Measurements from ENCODE around the gene ABCB8. TPM values are rescaled to one million over a fixed set of nuclear protein-coding genes. Genes with fewer than 3 reads are reported as not detected.

ABCB8 gene
- polyA plus RNA-seq, 4 donors: 15.5 to 34.4 (median 27.2) TPM

DNA sequence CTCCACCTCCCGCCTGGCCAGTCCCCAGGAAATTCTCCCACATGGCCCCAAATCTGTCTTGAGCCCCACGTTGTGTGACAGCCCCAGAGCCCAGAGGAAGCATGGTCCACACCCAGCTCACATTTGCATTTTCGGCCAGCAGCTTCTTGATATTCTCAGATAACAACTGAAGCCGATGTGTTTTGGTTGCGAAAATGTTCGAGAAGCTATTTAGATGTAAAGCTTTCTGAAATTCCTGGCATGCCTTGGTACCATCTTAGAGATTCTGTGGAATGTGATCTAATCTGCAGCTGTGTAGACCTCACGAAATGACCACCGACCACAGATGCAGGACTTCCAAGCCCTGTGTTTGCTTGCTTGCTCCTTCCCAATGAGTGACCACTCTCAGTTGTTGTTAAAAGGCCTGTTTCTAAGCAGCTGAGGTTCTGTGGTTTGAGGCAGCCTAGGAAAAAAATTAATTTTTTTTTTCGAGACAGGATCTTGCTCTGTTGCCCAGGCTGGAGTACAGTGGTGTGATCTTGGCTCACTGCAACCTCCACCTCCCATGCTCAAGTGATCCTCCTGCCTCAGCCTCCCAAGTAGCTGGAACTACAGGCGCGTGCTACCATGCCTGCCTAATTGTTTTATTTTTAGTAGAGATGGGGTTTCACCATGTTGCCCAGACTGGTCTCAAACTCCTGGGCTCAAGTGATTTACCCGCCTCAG, 40.0 kb downstream of the ABCB8 start:
- DNase-seq (ENCODE audit: low read depth in 4 of 4, low spot score in 2 of 4): no peak

GRCh38 chr7:151069841-151070573, 41.8 kb downstream of the ABCB8 start:
- no peak for DNase-seq (ENCODE audit: low read depth in 4 of 4, low spot score in 2 of 4)

DNA sequence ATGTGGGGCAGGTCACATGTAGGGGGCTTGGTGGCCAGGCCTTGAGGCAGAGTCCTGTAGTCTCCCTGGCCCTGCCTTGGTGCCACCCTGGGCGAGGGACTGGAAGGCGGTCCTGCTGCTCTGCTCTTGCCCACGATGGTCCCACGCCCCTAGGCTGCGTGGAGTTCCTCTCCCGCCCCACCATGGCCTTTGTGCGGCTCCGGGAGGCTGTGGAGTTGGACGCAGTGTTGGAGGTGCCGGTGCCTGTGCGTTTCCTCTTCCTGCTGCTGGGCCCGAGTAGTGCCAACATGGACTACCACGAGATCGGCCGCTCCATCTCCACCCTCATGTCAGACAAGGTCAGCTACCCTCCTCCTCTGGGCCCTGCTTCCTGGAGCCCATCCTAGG, 42.3 kb downstream of the ABCB8 start:
- no peak for DNase-seq (ENCODE audit: low read depth in 4 of 4, low spot score in 2 of 4)

- no peak for DNase-seq (ENCODE audit: low read depth in 4 of 4, low spot score in 2 of 4)
Measured at GRCh38 chr7:151071032-151071866, 43.0 kb downstream of the ABCB8 start.

- DNase-seq (ENCODE audit: low read depth in 4 of 4, low spot score in 2 of 4): no peak
Measured at GRCh38 chr7:151073990-151074389, 45.7 kb downstream of the ABCB8 start.

DNA sequence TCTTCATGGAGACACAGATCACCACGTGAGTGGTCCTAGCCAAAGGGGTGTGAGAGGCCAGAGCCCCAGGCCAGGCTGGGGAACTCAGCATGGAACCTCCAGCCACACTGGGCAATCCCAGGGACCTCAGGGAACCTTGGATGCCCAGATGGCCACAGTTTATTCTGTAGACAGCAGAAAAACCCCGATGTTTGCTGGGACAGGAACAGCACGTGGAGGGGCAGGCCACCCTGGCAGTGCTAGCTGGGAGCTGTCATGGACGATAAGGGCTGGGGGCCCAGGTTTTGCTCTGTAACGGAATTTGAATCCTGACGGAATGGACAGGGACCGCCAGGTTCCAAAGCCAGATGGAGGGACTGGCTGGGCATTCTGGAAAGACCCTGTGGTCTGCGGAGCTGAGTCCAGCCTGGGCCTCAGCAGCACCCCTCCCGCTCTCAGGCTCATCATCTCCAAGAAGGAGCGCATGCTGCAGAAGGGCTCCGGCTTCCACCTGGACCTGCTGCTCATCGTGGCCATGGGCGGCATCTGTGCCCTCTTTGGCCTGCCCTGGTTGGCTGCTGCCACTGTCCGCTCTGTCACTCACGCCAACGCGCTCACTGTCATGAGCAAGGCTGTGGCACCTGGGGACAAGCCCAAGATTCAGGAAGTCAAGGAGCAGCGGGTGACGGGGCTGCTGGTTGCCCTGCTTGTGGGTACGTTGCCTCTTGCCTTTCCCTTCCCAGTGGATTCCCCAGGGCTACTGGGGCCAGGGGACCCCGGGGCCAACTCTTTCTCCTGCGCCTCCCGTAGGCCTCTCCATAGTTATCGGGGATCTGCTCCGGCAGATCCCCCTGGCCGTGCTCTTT, 46.8 kb downstream of the ABCB8 start:
- no peak for DNase-seq (ENCODE audit: low read depth in 4 of 4, low spot score in 2 of 4)

DNA sequence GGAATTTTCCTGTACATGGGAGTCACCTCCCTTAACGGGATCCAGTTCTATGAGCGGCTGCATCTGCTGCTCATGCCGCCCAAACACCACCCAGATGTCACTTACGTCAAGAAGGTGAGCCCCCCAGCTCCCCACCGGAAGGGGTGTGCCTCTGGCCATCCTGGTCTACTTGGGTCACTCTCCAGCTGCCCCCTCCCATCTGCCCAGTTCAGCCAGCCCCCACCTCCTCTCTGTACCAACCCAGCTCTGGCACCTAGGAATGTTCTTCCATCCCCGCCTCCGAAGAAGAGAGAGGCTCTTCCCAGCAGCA, 47.4 kb downstream of the ABCB8 start:
- DNase-seq (ENCODE audit: low read depth in 4 of 4, low spot score in 2 of 4): no peak

DNA sequence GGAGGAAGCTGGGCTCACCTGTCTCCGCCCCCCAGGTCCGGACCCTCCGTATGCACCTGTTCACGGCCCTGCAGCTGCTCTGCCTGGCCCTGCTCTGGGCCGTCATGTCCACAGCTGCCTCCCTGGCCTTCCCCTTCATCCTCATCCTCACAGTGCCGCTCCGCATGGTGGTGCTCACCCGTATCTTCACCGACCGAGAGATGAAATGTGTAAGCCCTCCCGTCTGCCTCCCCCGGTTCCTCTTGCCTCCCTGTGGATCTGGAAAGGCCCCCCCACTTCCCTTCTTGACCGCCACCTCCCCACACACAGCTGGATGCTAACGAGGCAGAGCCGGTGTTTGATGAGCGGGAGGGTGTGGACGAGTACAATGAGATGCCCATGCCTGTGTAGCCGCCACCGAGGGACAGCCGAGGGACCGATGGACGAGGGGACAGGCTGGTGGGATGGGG, 47.8 kb downstream of the ABCB8 start:
- no peak for DNase-seq (ENCODE audit: low read depth in 4 of 4, low spot score in 2 of 4)

GRCh38 chr7:151076863-151077704, 48.8 kb downstream of the ABCB8 start:
- no peak for DNase-seq (ENCODE audit: low read depth in 4 of 4, low spot score in 2 of 4)

DNA sequence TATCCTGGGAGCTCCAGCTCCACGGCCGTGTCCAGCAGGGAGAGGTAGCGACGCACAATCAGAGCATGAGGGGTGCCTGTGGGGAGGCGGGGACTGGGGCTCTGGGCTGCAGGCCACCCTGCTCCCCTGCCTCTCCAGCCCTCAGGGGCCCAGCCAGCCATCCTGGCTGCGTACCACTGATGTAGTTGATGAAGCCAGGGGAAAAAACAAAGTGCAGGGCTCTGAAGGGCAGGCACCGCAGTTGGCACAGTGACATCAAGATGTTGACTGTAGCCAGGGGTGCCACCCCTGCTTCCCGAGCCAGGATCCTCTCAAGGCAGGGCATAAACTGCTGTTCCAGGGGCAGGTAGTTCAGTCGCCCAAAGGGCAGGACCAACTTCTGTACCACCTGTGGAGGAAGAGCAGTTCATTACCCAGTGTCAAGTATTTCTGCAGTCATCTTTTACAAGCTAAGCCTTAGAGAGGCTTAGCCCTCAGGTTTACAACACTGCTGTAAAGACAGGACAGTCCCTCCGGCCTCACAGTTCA, 49.5 kb downstream of the ABCB8 start:
- no peak for DNase-seq (ENCODE audit: low read depth in 4 of 4, low spot score in 2 of 4)

DNA sequence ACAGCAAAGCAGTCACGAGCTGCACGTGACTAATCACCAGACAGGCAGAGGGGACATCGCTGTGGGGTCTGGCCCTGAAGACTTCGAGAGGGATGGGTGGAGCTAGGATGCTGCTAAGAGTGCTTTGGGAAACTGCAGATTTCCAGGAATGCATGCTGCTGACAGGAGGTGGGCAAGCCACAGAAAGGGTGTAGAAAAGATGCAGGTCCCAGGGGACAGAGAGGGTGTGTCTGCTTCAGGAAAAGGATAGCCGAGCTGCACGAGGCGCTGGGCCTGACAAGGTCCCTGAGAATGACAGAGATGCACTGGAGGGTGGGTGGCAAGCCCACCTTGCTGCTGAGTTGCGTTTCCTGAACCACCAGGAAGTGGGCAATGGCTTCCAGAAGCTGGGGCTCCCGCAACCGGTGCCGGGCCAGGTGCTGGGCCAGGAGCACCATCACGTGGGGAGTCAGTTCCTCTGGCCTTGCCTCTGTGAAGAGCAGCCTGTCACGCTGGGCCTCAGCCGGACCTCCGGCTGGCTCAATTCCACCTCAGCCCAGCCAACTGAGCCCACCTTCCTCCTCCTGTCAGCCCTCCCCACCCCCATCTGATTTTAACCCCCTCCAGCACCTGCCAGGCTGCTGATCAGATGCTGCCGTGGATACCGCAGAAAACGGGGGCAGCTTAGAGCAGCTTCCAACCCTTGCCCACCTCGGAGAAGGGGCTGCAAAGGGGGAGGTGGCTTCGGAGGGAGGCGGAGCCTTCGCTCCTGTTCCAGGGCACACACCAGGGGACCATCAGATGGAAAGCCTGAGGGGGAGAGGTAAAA, 50.2 kb downstream of the ABCB8 start:
- DNase-seq (ENCODE audit: low read depth in 4 of 4, low spot score in 2 of 4): no peak

DNA sequence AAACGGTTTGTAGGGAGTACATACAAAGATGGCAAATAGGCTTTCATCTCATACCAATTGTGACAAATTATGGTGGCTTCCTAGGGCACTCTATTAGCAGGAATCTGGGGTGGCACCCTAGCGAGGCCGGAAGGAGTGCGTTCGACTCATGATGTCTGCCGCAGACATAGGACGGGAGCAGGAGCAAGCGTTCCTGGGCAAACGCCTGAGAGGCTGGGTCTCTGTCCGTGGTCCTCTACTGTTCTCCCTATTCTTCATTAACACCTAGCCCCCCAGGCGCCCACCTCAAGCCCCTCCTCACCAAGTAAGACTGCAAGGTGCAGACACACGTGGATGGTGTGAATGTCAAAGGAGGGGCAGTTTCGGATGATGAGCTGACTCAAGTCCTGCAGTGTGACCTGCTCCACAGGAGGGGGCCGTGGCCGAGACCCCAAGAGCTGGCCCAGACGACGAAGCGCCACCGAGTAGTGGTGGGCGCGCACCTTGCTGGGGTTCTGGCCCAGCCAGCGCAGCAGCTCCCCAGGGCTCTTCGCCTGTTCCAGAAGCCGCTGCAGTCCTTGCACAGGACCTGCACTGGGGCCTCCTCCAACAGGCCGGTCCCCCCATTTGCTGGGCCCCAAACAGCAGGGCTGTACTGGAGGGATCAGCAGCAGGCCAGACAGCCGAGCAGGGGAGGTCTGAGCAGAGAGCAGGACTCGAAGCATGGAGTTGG, 51.1 kb downstream of the ABCB8 start:
- DNase-seq (ENCODE audit: low read depth in 4 of 4, low spot score in 2 of 4): no peak

GRCh38 chr7:151080067-151080521, 51.8 kb downstream of the ABCB8 start:
- DNase-seq (ENCODE audit: low read depth in 4 of 4, low spot score in 2 of 4): no peak

DNA sequence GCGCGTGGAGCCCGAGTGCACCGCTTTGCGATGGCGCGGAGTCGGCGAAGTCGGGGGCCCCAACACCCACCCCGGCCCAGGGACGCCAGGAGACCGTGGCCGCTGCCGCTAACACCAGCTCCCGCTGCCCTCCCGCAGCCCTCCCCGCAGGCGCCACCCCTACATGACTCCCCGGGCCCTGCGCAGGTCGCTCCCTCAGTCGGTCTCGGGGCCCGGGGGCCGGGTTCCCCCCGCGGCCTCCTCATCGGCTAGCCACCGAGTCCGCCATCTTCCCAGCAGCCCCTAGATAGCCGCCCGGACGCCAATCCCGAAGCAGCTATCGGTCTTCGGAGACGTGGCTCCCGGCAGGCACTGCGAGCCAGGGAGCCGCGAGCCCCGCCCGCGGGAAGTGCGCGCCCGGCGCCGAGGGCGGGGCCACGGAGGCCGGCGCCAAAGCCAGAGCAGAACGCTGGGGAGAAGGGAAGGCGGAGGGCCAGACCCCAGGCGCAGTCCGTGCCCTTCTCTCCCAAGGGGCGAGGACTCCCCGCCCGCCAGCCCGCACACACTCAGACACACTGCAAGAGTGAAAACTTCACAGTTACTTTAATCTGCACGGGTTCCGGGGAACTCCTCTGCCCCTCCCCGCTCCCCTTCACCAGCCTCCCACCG, 52.4 kb downstream of the ABCB8 start, which contains the start of gene FASTK:
TSS of gene FASTK (minus strand) at position 288 of the 648 bp plus-strand sequence. CDS start at position 245, 43 bp downstream.
- DNase-seq (ENCODE audit: low read depth in 4 of 4, low spot score in 2 of 4): peak in 1 of 4 donors; percentile 88

- DNase-seq (ENCODE audit: low read depth in 4 of 4, low spot score in 2 of 4): no peak
Measured at GRCh38 chr7:151081170-151082101, 53.2 kb downstream of the ABCB8 start.
